ENCODE results near the gene PPFIA4.
A peak's percentile ranks its signal among the peaks of the same experiment; 100 is the strongest.

The PPFIA4 gene

DNA sequence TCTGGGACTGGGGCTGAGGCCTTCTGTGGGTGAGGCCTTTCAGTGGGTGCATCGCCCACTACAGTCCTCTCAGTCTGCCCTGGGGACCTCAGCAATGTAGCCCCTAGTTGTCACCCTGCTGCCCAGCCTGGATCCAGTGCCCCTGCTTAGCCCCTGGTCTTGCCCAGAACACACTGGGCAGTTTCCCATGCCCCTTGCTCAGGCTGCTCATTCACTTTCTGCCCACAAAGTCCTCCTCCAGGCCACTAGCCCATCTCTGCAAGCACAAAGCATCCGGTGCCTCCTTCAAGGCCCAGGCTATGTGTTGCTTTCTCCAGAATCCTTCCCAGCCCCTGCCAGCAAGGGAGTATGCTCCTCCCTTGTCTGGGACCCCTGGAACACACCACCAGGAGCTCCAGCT lies 95.9 kb downstream of the PPFIA4 start:
- TF ChIP-seq, protein P1, sequence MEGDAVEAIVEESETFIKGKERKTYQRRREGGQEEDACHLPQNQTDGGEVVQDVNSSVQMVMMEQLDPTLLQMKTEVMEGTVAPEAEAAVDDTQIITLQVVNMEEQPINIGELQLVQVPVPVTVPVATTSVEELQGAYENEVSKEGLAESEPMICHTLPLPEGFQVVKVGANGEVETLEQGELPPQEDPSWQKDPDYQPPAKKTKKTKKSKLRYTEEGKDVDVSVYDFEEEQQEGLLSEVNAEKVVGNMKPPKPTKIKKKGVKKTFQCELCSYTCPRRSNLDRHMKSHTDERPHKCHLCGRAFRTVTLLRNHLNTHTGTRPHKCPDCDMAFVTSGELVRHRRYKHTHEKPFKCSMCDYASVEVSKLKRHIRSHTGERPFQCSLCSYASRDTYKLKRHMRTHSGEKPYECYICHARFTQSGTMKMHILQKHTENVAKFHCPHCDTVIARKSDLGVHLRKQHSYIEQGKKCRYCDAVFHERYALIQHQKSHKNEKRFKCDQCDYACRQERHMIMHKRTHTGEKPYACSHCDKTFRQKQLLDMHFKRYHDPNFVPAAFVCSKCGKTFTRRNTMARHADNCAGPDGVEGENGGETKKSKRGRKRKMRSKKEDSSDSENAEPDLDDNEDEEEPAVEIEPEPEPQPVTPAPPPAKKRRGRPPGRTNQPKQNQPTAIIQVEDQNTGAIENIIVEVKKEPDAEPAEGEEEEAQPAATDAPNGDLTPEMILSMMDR (conservative IDR thresholded peaks at IDR 0.05) = no peak
- H3K27ac ChIP-seq = no peak overlapping the region

DNA sequence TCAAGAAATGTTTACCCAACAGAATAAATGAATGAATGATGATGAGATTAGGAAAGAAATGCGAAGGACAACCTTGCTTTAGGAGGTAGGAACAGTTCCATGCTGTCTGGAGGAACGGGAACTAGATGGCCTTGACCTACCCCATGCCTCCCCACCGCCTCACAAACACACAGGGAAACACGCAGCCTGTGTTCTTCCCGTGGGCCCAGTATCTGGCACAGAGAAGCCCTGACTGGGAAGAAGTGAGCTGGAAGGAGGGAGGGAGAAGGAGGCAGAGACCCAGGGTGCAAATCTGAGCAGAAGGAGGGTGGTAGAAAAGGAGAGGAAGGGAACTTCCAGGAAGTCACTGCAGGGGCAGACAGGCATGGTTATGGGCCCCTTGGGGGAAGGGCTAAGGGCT lies 97.7 kb downstream of the PPFIA4 start:
- no peak overlapping the region for H3K27ac ChIP-seq

DNA sequence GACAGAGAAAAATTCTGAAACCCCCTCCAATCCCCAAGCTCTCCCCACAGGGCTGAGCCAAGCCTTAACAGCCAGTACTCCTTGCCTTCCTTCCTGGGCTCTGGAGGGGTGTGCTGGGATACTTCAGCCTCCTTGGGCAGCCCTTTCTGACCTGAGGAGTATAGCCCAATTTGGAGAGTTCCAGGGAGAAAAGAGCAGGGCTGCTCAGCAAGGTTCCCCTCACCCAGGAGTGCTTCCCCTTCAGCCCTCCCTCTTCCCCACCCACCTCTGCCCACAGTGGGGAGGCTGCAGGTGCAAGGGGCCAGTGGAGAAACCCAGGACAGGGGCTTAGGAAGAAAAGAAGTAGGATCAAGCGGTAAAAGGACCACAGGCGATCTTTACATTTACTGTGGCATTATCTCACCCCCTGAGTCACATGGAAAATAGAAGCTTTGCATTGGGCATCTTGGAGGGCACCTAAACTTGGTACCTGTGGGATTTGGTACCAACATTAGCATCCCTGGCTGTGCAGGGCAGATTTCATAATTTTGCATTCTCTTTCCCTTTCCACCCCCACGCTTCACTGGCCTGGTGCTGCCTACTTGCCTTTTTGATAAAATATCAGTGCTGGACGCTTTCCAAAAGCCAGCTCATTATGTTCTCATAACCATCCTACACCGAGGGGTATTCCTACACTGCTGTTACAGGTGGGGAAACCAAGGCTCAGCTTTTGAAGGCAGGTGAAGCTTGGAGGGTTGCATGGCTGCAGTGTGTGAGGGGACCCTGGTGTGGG lies 98.4 kb downstream of the PPFIA4 start:
- TF ChIP-seq, protein P1 (conservative IDR thresholded peaks at IDR 0.05) = no peak
- no peak overlapping the region for H3K27ac ChIP-seq

More for the DNA sequence above, 97.7 kb downstream of the PPFIA4 start:
- TF ChIP-seq, protein P1 (conservative IDR thresholded peaks at IDR 0.05) = no peak

DNA sequence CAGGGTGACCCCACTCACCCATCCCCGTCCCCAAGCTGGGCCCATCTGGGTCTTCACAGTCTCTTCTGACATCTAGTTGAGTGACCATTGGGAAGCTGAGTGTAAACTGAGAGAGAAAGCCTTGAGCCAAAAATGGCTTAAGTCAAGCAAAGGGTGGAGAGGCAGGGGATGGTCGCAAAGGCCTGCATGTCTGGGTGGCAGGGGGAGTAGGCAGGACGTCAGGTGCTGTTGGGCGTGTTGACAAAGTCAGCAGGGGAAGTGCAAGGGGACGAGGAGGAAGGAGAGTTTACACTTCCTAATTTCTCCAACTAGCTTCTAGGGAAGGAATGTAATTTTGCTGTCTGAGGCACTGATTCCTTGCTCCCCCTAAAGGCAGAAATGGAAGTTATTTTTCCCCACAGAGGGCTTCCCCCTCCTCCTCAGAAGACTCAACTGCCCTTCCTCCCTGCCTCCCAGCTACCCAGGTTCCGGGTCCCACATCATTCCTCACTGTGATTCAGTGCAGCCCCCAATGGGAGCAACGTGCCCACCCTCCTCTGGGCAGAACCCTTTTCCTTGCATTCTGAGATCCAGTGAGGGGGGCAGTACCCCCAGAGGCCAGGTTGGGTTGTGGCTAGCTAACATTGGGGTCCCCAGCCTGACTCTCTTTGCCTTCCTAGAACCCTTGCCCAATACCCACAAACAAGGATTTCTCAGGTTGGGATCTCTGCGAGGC lies 100.0 kb downstream of the PPFIA4 start:
- TF ChIP-seq, protein P1 (conservative IDR thresholded peaks at IDR 0.05) = peak; percentile 40
- no peak overlapping the region for H3K27ac ChIP-seq

DNA sequence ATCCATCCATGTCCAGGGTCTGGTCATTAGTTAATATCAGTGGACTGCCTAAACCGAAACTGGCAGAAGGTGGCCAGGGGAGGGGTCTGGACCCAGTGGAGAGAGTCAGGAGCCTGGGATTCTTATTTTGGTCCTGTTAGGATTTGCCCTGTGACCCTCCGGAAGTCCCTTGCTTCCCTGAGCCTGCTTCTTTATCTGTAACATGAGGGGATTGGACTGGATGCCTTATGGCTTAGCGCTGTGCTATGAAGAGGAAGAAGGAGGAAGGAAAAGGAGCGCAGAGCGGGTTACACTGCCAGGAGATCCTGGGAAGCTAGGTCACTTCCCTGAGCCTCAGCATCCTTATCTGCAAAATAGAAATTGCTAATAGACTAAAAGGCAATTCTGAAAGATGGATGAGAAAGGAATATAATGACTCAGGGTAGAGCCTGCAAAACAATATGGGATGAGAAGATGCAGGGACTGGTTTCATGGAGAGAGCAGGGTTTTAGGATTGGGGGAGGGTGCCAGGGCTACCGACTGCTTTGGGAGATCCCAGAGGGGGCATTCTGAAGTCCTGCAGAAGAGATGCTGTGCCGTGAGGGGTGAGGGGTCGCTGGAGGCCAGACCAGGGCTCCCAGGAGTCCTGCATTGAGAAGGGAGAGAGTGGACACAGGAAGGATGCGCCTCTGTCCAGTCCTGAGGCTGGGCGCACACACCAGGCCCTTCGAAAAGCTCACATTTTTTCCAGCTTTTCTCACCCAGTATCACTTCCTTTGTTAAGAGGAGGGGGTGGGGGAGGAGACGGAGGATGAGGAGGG lies 100.8 kb downstream of the PPFIA4 start:
- no peak overlapping the region for H3K27ac ChIP-seq
- TF ChIP-seq, protein P1 (conservative IDR thresholded peaks at IDR 0.05) = no peak

DNA sequence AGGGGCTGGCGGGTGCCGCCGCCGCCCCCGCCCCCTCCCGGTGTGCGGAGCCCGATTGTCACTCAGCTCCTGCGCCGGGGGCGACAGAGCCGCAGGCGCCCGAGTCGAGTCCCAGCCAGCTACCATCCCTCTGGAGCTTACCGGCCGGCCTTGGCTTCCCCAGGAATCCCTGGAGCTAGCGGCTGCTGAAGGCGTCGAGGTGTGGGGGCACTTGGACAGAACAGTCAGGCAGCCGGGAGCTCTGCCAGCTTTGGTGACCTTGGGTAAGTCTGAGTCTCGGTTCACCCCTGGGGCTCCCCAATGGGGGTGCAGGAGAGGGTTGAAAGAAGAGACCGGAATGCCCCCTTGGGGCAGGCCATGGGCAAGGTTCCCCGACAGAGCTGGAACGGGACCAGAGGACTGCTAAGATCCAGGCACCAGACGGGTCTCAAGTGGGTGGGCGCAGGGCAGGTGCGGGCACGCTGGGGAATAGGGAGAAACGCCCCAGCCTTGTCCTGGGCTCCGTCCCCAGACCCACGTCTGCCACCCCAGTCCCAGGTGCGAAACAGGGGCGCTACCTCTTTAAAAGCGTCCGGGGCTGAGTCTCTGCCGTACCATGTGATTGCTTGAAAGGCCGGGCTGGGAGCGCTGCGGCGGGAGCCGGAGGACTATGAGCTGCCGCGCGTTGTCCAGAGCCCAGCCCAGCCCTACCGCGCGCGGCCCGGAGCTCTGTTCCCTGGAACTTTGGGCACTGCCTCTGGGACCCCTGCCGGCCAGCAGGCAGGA lies 101.6 kb downstream of the PPFIA4 start, which contains the start of gene ADORA1:
Gene ADORA1, plus strand, starts transcription at position 61 of the 765 bp plus-strand sequence. CDS start 1,116 bp downstream, outside the sequence.
- TF ChIP-seq, protein P1 (conservative IDR thresholded peaks at IDR 0.05) = no peak; the same call in 1 of the 2 replicates
- peak within 1 kb of the TSS; percentile 33; the same call in 1 of the 2 replicates for H3K27ac ChIP-seq

Data from VCaP (cell line).